Sigmoid colon (tissue), 7 donors: ENCODE data around the gene FKBP15. TPM values are rescaled to one million over a fixed set of nuclear protein-coding genes. Genes with fewer than 3 reads are reported as not detected.

ENCODE experiments used
- DNase-seq: peaks from one replicate; pipeline ENCODE4 v3.0.0-alpha.2; 2019
- H3K27ac ChIP-seq, 4 donors: fragments of 200-600 bp; sonication (generic); one replicate each; pipeline ENCODE4 v1.5.1; 2016 to 2019; ENCODE audit warnings: mild to moderate bottlenecking in 1 of 4
- H3K27me3 ChIP-seq, 3 donors: fragments of 200-600 bp; sonication (generic); one replicate each; pipeline ENCODE4 v1.5.1; 2019; ENCODE audit warnings: mild to moderate bottlenecking in 1 of 3
- H3K36me3 ChIP-seq, 4 donors: fragments of 200-600 bp; sonication (generic); one replicate each; pipeline ENCODE4 v1.5.1; 2016 to 2019
- H3K4me1 ChIP-seq, 4 donors: fragments of 200-600 bp; sonication (generic); one replicate each; pipeline ENCODE4 v1.5.1; 2017 to 2019
- H3K4me3 ChIP-seq, 4 donors: fragments of 200-600 bp; sonication (generic); one replicate each; pipeline ENCODE4 v1.5.1; 2017 to 2019; ENCODE audit warnings: mild to moderate bottlenecking in 2 of 4, moderate library complexity in 1 of 4
- H3K9me3 ChIP-seq, 4 donors: fragments of 200-600 bp in 3 of 4; sonication (generic) in 3 of 4; one replicate each; pipeline versions ENCODE4 v1.5.1 to v1.6.1; 2013 to 2019
- EP300 ChIP-seq, 4 donors: sonication (generic); formaldehyde crosslinking; IDR thresholded peaks; one replicate each; pipeline ENCODE4 v1.6.1; 2017; ENCODE audit warnings: antibody characterized with exemption in 4 of 4
- POLR2A ChIP-seq, 2 donors: fragments of 450-650 bp; IDR thresholded peaks; one replicate each; pipeline ENCODE4 v1.6.1; 2016; ENCODE audit warnings: antibody characterized with exemption in 2 of 2, mild to moderate bottlenecking in 2 of 2, moderate library complexity in 2 of 2
- POLR2AphosphoS5 ChIP-seq, 4 donors: sonication (generic); formaldehyde crosslinking; IDR thresholded peaks; one replicate each; pipeline ENCODE4 v1.6.1; 2017; ENCODE audit warnings: antibody characterized with exemption in 4 of 4
- WGBS, 2 donors: extraction: QIAGEN DNeasy Blood & Tissue Kit; methylation state at CpG; one replicate each; pipeline ENCODE4 v1.1.7; 2013; 5-methylcytosine and 5-hydroxymethylcytosine counted together
- intact Hi-C: fragments of 100-400 bp; cut with DNase I; formaldehyde crosslinking; loops from one replicate; pipeline ENCODE4 v1.15.1; 2023
- polyA plus RNA-seq, 3 donors: library from polyadenylated mRNA; stranded (reverse); fragments of 200-250 nt; gene quantifications; one replicate each; pipeline ENCODE4 v1.2.3, GENCODE V29; 2013
- total RNA-seq, 4 donors: library from RNA; depleted of rRNA; stranded (reverse); fragments of >200 nt; gene quantifications; one replicate each; pipeline ENCODE4 v1.1.0, GENCODE V29; 2016
- TF ChIP-seq, protein P1 (sequence below), 4 experiments: fragments of 450-650 bp in 3 of 4; fragments of 200-600 bp in 1 of 4; IDR thresholded peaks; one replicate each; pipeline ENCODE4 v1.5.1; 2016 to 2019; ENCODE audit warnings: antibody characterized with exemption in 4 of 4, mild to moderate bottlenecking in 3 of 4, moderate library complexity in 2 of 4
- donor health status: healthy with polysubstance abuse.
- donor health status: Bipolar disorder and iron deficiency.
- donor health status: healthy.

FKBP15 gene
- total and polyA plus RNA-seq, 7 donors, result 7.2 to 22.5 (median 18.8) TPM

DNA sequence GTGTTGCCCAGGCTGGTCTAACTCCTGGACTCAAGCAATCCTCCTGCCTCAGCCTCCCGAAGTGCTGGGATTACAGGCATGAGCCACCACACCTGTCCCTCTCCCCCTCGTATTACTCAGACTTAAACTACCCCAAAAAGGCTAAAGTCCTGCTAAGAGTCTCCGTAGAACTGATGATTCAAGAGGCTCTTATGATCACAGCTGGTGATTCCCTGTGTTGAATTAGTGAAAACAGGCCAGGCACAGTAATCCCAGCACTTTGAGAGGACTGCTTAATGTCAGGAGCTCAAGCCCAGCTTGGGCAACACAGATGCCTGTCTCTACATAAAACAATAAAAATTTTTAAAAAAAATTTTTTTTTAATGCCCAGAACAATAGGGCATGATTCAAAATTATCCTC is 45.1 kb upstream of the FKBP15 start:
- intact Hi-C loops, result no loop called here
- Histone ChIP-seq H3K9me3 (no peaks in the 10 kb centered on the region), H3K27ac (no peak overlapping the region), H3K27me3 (no peaks in the 10 kb centered on the region), H3K4me3 (no peak overlapping the region), H3K36me3 (peaks cover 16 to 79% (median 27%) of the 10 kb centered on the region in 4 donors), H3K4me1 (no peaks in the 10 kb centered on the region)
- WGBS, 2 donors, result 66 to 83% methylated on average over 3 of the region's 3 CpGs
- TF ChIP-seq POLR2A (IDR thresholded peaks at IDR 0.05), result no peak
- no peak for TF ChIP-seq EP300 (IDR thresholded peaks at IDR 0.05)
- TF ChIP-seq, protein P1, sequence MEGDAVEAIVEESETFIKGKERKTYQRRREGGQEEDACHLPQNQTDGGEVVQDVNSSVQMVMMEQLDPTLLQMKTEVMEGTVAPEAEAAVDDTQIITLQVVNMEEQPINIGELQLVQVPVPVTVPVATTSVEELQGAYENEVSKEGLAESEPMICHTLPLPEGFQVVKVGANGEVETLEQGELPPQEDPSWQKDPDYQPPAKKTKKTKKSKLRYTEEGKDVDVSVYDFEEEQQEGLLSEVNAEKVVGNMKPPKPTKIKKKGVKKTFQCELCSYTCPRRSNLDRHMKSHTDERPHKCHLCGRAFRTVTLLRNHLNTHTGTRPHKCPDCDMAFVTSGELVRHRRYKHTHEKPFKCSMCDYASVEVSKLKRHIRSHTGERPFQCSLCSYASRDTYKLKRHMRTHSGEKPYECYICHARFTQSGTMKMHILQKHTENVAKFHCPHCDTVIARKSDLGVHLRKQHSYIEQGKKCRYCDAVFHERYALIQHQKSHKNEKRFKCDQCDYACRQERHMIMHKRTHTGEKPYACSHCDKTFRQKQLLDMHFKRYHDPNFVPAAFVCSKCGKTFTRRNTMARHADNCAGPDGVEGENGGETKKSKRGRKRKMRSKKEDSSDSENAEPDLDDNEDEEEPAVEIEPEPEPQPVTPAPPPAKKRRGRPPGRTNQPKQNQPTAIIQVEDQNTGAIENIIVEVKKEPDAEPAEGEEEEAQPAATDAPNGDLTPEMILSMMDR (IDR thresholded peaks at IDR 0.05), result no peak
- no peak for TF ChIP-seq POLR2AphosphoS5 (IDR thresholded peaks at IDR 0.05)
- DNase-seq, result no peak

DNA sequence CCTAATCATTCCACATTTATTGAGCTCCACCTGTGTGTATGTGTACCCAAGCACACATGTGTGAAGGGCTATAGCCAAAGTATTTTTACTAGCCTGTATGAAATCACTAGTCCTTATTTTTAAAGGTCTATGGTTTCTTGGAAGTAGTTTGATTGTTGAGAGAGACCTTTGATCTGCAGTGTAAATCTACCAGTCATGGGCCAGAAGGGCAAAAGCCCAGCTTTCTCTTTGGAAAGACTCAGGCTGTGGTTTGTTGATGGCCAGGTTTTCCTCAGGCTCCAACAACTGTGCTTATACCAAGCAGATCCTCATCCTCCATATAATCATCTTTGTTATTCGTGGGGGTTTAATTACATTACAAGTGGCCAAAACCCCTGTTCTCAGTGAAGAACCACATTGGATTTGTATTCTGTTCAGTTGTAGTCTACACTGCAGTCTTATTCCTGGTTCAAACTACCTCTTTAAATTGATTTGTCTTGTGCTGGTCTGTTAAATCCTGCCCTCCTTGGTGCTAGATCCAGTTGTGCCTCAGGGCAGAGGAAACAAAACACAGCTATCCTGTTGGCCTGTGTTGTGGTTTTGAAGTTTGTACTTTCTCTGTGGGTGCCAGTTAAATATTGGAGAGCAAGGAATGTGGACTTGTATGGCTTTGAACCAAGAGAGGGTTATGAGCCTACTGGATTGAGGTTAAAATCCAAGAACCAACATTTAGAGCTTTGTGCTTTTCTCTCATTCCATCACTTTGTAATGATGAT is 41.0 kb upstream of the FKBP15 start:
- no peaks in the 10 kb centered on the region for H3K9me3 ChIP-seq
- DNase-seq, result no peak
- H3K27ac ChIP-seq, result no peak overlapping the region
- intact Hi-C loops, result no loop called here
- TF ChIP-seq, protein P1 (IDR thresholded peaks at IDR 0.05), result no peak
- TF ChIP-seq POLR2A (IDR thresholded peaks at IDR 0.05) (no peak), EP300 (IDR thresholded peaks at IDR 0.05) (no peak), POLR2AphosphoS5 (IDR thresholded peaks at IDR 0.05) (no peak)
- WGBS, 2 donors, result 85 to 91% methylated on average over 1 of the region's 1 CpG
- H3K36me3 ChIP-seq, result peaks cover 0 to 79% (median 17%) of the 10 kb centered on the region in 4 donors
- H3K4me1 ChIP-seq, result no peaks in the 10 kb centered on the region
- no peaks in the 10 kb centered on the region for H3K27me3 ChIP-seq
- no peak overlapping the region for H3K4me3 ChIP-seq

- H3K36me3 ChIP-seq, result peaks cover 0 to 68% (median 14%) of the 10 kb centered on the region in 4 donors
- H3K27me3 ChIP-seq, result no peaks in the 10 kb centered on the region
- intact Hi-C loops, result no loop called here
- WGBS, 2 donors, result 7 to 67% methylated on average over 1 of the region's 1 CpG
- TF ChIP-seq POLR2A (IDR thresholded peaks at IDR 0.05), result no peak
- TF ChIP-seq, protein P1 (IDR thresholded peaks at IDR 0.05), result no peak
- TF ChIP-seq POLR2AphosphoS5 (IDR thresholded peaks at IDR 0.05), result no peak
- no peak for TF ChIP-seq EP300 (IDR thresholded peaks at IDR 0.05)
- no peak overlapping the region for H3K27ac ChIP-seq
- H3K4me3 ChIP-seq, result no peak overlapping the region
- H3K4me1 ChIP-seq, result no peaks in the 10 kb centered on the region
- DNase-seq, result no peak
- no peaks in the 10 kb centered on the region for H3K9me3 ChIP-seq
Measured at GRCh38 chr9:113258282-113258681, 37.2 kb upstream of the FKBP15 start.

GRCh38 chr9:113257863-113258262 is 36.8 kb upstream of the FKBP15 start:
- H3K4me1 ChIP-seq, result no peaks in the 10 kb centered on the region
- H3K36me3 ChIP-seq, result peaks cover 0 to 68% (median 14%) of the 10 kb centered on the region in 4 donors
- TF ChIP-seq POLR2AphosphoS5 (IDR thresholded peaks at IDR 0.05), result no peak
- TF ChIP-seq, protein P1 (IDR thresholded peaks at IDR 0.05), result no peak
- TF ChIP-seq EP300 (IDR thresholded peaks at IDR 0.05), result no peak
- TF ChIP-seq POLR2A (IDR thresholded peaks at IDR 0.05), result no peak
- H3K27ac ChIP-seq, result no peak overlapping the region
- H3K27me3 ChIP-seq, result no peaks in the 10 kb centered on the region
- DNase-seq, result no peak
- 50 to 85% methylated on average over 3 of the region's 3 CpGs for WGBS, 2 donors
- H3K9me3 ChIP-seq, result no peaks in the 10 kb centered on the region
- no peak overlapping the region for H3K4me3 ChIP-seq
- intact Hi-C loops, result no loop called here
